ENCODE data around the gene AFM. TPM values are rescaled to one million over a fixed set of nuclear protein-coding genes. Genes with fewer than 3 reads are reported as not detected.

AFM gene
- total RNA-seq, 3 donors from 2014 or later, result not detected

GRCh38 chr4:73485085-73485484, 3.5 kb downstream of the AFM start:
- intact Hi-C loops (cut with DNase I; ENCODE audit: low total_unique reads), result no loop called here
- no peak for DNase-seq (ENCODE audit: low spot score in 2 of 2)
- TF ChIP-seq CTCF (IDR thresholded peaks at IDR 0.05) (no peak), POLR2AphosphoS5 (IDR thresholded peaks at IDR 0.05) (no peak), POLR2A (IDR thresholded peaks at IDR 0.05) (no peak)
- Histone ChIP-seq H3K4me3 (no peak overlapping the region), H3K9me3 (no peaks in the 10 kb centered on the region), H3K4me1 (no peaks in the 10 kb centered on the region), H3K27ac (no peak overlapping the region), H3K27me3 (no peaks in the 10 kb centered on the region), H3K36me3 (no peaks in the 10 kb centered on the region)

GRCh38 chr4:73485596-73485995, 4.1 kb downstream of the AFM start:
- TF ChIP-seq CTCF (IDR thresholded peaks at IDR 0.05), result no peak
- TF ChIP-seq POLR2AphosphoS5 (IDR thresholded peaks at IDR 0.05), result no peak
- TF ChIP-seq POLR2A (IDR thresholded peaks at IDR 0.05), result no peak
- intact Hi-C loops (cut with DNase I; ENCODE audit: low total_unique reads), result no loop called here
- H3K36me3 ChIP-seq, result no peaks in the 10 kb centered on the region
- H3K27me3 ChIP-seq, result no peaks in the 10 kb centered on the region
- H3K9me3 ChIP-seq, result no peaks in the 10 kb centered on the region
- H3K4me3 ChIP-seq, result no peak overlapping the region
- H3K4me1 ChIP-seq, result no peaks in the 10 kb centered on the region
- no peak overlapping the region for H3K27ac ChIP-seq
- DNase-seq (ENCODE audit: low spot score in 2 of 2), result no peak

GRCh38 chr4:73486497-73486896, 5.0 kb downstream of the AFM start:
- DNase-seq (ENCODE audit: low spot score in 2 of 2), result no peak
- no peak for TF ChIP-seq POLR2A (IDR thresholded peaks at IDR 0.05)
- no peak for TF ChIP-seq CTCF (IDR thresholded peaks at IDR 0.05)
- no peak for TF ChIP-seq POLR2AphosphoS5 (IDR thresholded peaks at IDR 0.05)
- no peaks in the 10 kb centered on the region for H3K27me3 ChIP-seq
- H3K27ac ChIP-seq, result no peak overlapping the region
- H3K9me3 ChIP-seq, result no peaks in the 10 kb centered on the region
- no peak overlapping the region for H3K4me3 ChIP-seq
- intact Hi-C loops (cut with DNase I; ENCODE audit: low total_unique reads), result no loop called here
- no peaks in the 10 kb centered on the region for H3K36me3 ChIP-seq
- no peaks in the 10 kb centered on the region for H3K4me1 ChIP-seq

GRCh38 chr4:73487233-73487632, 5.7 kb downstream of the AFM start:
- Histone ChIP-seq H3K27ac (no peak overlapping the region), H3K27me3 (no peaks in the 10 kb centered on the region), H3K4me3 (no peak overlapping the region), H3K4me1 (no peaks in the 10 kb centered on the region), H3K36me3 (no peaks in the 10 kb centered on the region), H3K9me3 (no peaks in the 10 kb centered on the region)
- no peak for TF ChIP-seq POLR2A (IDR thresholded peaks at IDR 0.05)
- intact Hi-C loops (cut with DNase I; ENCODE audit: low total_unique reads), result no loop called here
- DNase-seq (ENCODE audit: low spot score in 2 of 2), result no peak

- Histone ChIP-seq H3K27me3 (no peaks in the 10 kb centered on the region), H3K9me3 (no peaks in the 10 kb centered on the region), H3K4me3 (no peak overlapping the region), H3K4me1 (no peaks in the 10 kb centered on the region), H3K36me3 (no peaks in the 10 kb centered on the region), H3K27ac (no peak overlapping the region)
- intact Hi-C loops (cut with DNase I; ENCODE audit: low total_unique reads), result loop anchor here (10.0 kb wide), 1 partner anchor 1105 kb away; no protein-coding TSS in a partner anchor
- TF ChIP-seq POLR2A (IDR thresholded peaks at IDR 0.05), result no peak
- TF ChIP-seq CTCF (IDR thresholded peaks at IDR 0.05), result no peak
- no peak for TF ChIP-seq POLR2AphosphoS5 (IDR thresholded peaks at IDR 0.05)
- DNase-seq (ENCODE audit: low spot score in 2 of 2), result no peak
Measured at GRCh38 chr4:73499996-73500765, 18.6 kb downstream of the AFM start.

Measured in breast epithelium (tissue), 4 donors.